Esophagus muscularis mucosa (tissue), 4 donors: ENCODE results near the gene FGF5.

Source experiments
- EP300 ChIP-seq: sonication (generic); formaldehyde crosslinking; IDR thresholded peaks from one replicate; pipeline ENCODE4 v1.6.1; 2017; ENCODE audit warnings: antibody characterized with exemption
- POLR2A ChIP-seq: fragments of 450-650 bp; IDR thresholded peaks from one replicate; pipeline ENCODE4 v1.6.1; 2017; ENCODE audit warnings: antibody characterized with exemption, moderate library complexity, mild to moderate bottlenecking, low read depth
- POLR2AphosphoS5 ChIP-seq, 2 donors: sonication (generic); formaldehyde crosslinking; IDR thresholded peaks; one replicate each; pipeline ENCODE4 v1.6.1; 2017; ENCODE audit warnings: antibody characterized with exemption in 2 of 2
- TF ChIP-seq, protein P1 (sequence below), 3 experiments: fragments of 200-600 bp in 2 of 3; fragments of 450-650 bp in 1 of 3; sonication (generic) in 2 of 3; IDR thresholded peaks; one replicate each; pipeline ENCODE4 v1.5.1; 2017 to 2019; ENCODE audit warnings: antibody characterized with exemption in 3 of 3, mild to moderate bottlenecking in 2 of 3, moderate library complexity in 1 of 3

DNA sequence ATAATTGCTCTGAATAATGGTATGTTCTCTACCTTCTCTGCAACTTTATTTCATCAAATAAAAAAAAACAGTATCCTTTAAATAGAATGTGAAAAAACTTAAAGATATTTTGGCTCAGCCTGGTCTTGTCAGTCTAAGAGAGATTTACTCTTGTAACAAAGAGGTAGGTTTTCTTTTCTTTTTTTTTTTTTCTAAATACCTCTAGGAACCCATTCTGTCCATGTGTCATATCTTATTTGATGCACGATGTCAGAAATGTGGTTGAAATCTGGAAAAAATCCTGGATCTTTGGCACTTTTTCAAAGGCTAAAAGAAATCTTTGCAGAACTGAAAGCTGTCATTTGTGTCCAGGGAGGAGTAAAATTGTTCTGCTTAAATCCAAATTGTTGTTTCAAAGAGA is 17.3 kb upstream of the FGF5 start:
- TF ChIP-seq, protein P1, sequence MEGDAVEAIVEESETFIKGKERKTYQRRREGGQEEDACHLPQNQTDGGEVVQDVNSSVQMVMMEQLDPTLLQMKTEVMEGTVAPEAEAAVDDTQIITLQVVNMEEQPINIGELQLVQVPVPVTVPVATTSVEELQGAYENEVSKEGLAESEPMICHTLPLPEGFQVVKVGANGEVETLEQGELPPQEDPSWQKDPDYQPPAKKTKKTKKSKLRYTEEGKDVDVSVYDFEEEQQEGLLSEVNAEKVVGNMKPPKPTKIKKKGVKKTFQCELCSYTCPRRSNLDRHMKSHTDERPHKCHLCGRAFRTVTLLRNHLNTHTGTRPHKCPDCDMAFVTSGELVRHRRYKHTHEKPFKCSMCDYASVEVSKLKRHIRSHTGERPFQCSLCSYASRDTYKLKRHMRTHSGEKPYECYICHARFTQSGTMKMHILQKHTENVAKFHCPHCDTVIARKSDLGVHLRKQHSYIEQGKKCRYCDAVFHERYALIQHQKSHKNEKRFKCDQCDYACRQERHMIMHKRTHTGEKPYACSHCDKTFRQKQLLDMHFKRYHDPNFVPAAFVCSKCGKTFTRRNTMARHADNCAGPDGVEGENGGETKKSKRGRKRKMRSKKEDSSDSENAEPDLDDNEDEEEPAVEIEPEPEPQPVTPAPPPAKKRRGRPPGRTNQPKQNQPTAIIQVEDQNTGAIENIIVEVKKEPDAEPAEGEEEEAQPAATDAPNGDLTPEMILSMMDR (IDR thresholded peaks at IDR 0.05), result no peak
- TF ChIP-seq POLR2A (no peak), POLR2AphosphoS5 (IDR thresholded peaks at IDR 0.05) (no peak), EP300 (no peak)
